SU-DHL-6 (cell line): Measurements from ENCODE around the gene IDS.

ENCODE experiments used
- H2AFZ ChIP-seq: fragments of 200-600 bp; sonication (generic); 2 replicates; pipeline ENCODE4 v1.6.1; 2014; ENCODE audit warnings: low read depth, mild to moderate bottlenecking, moderate library complexity, mixed read lengths, antibody characterized with exemption, low read length; ENCODE audit not compliant: severe bottlenecking
- H3F3A ChIP-seq: fragments of 200-600 bp; shearing (Covaris generic); 2 replicates; pipeline ENCODE4 v1.6.0; 2016; ENCODE audit warnings: antibody characterized with exemption, mild to moderate bottlenecking; ENCODE audit not compliant: insufficient read depth
- H3K27ac ChIP-seq: fragments of 200-600 bp; sonication (generic); 2 replicates; pipeline ENCODE4 v1.5.1; 2016; ENCODE audit warnings: low read depth, mild to moderate bottlenecking, low read length, moderate library complexity, mixed read lengths
- H3K27me3 ChIP-seq: fragments of 200-600 bp; sonication (generic), shearing (Covaris generic); 2 replicates; pipeline ENCODE4 v1.6.0; 2014; ENCODE audit warnings: mild to moderate bottlenecking, low read length
- H3K36me3 ChIP-seq: fragments of 200-600 bp; sonication (generic); 2 replicates; pipeline ENCODE4 v1.6.1; 2014; ENCODE audit warnings: mild to moderate bottlenecking, low read length, mixed read lengths
- H3K4me2 ChIP-seq: fragments of 300-600, 200-600 bp; shearing (Covaris generic), sonication (generic); 2 replicates; pipeline ENCODE4 v1.6.0; 2014; ENCODE audit warnings: low read length, low read depth, mild to moderate bottlenecking; ENCODE audit not compliant: poor library complexity, severe bottlenecking
- H3K4me3 ChIP-seq: fragments of 200-600 bp; sonication (generic); 2 replicates; pipeline ENCODE4 v1.5.1; 2014; ENCODE audit warnings: antibody characterized with exemption, low read length, mild to moderate bottlenecking, mixed read lengths; ENCODE audit not compliant: insufficient read depth, poor library complexity, severe bottlenecking
- H3K79me2 ChIP-seq: fragments of 200-600 bp; sonication (generic); 2 replicates; pipeline ENCODE4 v1.6.1; 2014; ENCODE audit warnings: mild to moderate bottlenecking, low read length, moderate library complexity; ENCODE audit not compliant: insufficient read depth
- H3K9ac ChIP-seq: fragments of 200-600 bp; sonication (generic); 2 replicates; pipeline ENCODE4 v1.7.0; 2014; ENCODE audit warnings: mild to moderate bottlenecking, low read length
- H3K9me2 ChIP-seq: fragments of 200-600 bp; sonication (generic); replicated peaks from 2 replicates; pipeline ENCODE4 v1.6.1; 2014; ENCODE audit warnings: low read length; ENCODE audit not compliant: insufficient read depth
- H3K9me3 ChIP-seq: fragments of 200-600 bp; sonication (generic); 2 replicates; pipeline ENCODE4 v1.6.1; 2014; ENCODE audit warnings: low read length, mixed read lengths; ENCODE audit not compliant: insufficient read depth
- H4K20me1 ChIP-seq: fragments of 200-600 bp; sonication (generic); 2 replicates; pipeline ENCODE4 v1.6.1; 2014; ENCODE audit warnings: low read depth, mild to moderate bottlenecking, antibody characterized with exemption, low read length, moderate library complexity, mixed read lengths
- CTCF ChIP-seq: fragments of 200-600 bp; sonication (generic); IDR thresholded peaks from one replicate; pipeline ENCODE4 v1.5.1; 2017; ENCODE audit warnings: antibody characterized with exemption, mild to moderate bottlenecking, low read length, moderate library complexity; ENCODE audit not compliant: insufficient read depth, poor library complexity, severe bottlenecking
- EZH2phosphoT487 ChIP-seq: fragments of 200-600 bp; sonication (generic), shearing (Covaris generic); conservative IDR thresholded peaks from 2 replicates; pipeline ENCODE4 v1.6.1; 2018; ENCODE audit warnings: mild to moderate bottlenecking, antibody characterized with exemption, low read length, moderate library complexity, mixed read lengths

IDS gene

GRCh38 chrX:149473092-149473491 is 32.0 kb downstream of the IDS start:
- Histone ChIP-seq H4K20me1 (no peaks in the 10 kb centered on the region), H3K27ac (no peak overlapping the region), H3K27me3 (no peaks in the 10 kb centered on the region), H3K9me2 (no peaks in the 10 kb centered on the region), H3K9me3 (no peaks in the 10 kb centered on the region), H3K9ac (no peak overlapping the region), H3K36me3 (no peaks in the 10 kb centered on the region), H3K4me3 (no peak overlapping the region), H2AFZ (no peak overlapping the region), H3K79me2 (no peaks in the 10 kb centered on the region), H3K4me2 (no peak overlapping the region), H3F3A (no peaks in the 10 kb centered on the region)
- TF ChIP-seq EZH2phosphoT487 (no peak), CTCF (no peak)

GRCh38 chrX:149472625-149473024 is 32.5 kb downstream of the IDS start:
- H3K4me3 ChIP-seq, result no peak overlapping the region
- no peak overlapping the region for H3K27ac ChIP-seq
- no peaks in the 10 kb centered on the region for H4K20me1 ChIP-seq
- no peaks in the 10 kb centered on the region for H3K36me3 ChIP-seq
- no peak overlapping the region for H3K9ac ChIP-seq
- TF ChIP-seq CTCF, result no peak
- no peak for TF ChIP-seq EZH2phosphoT487
- no peaks in the 10 kb centered on the region for H3K79me2 ChIP-seq
- no peaks in the 10 kb centered on the region for H3K9me3 ChIP-seq
- H3K4me2 ChIP-seq, result no peak overlapping the region
- no peaks in the 10 kb centered on the region for H3F3A ChIP-seq
- no peaks in the 10 kb centered on the region for H3K27me3 ChIP-seq
- H3K9me2 ChIP-seq, result no peaks in the 10 kb centered on the region
- no peak overlapping the region for H2AFZ ChIP-seq

- H3K36me3 ChIP-seq, result no peaks in the 10 kb centered on the region
Measured at GRCh38 chrX:149471397-149471796, 33.7 kb downstream of the IDS start.

More at GRCh38 chrX:149471397-149471796, 33.7 kb downstream of the IDS start:
- Histone ChIP-seq H2AFZ (no peak overlapping the region), H4K20me1 (no peaks in the 10 kb centered on the region), H3F3A (no peaks in the 10 kb centered on the region), H3K9ac (no peak overlapping the region), H3K27me3 (no peaks in the 10 kb centered on the region), H3K79me2 (no peaks in the 10 kb centered on the region), H3K27ac (no peak overlapping the region), H3K4me2 (no peak overlapping the region), H3K9me2 (no peaks in the 10 kb centered on the region), H3K4me3 (no peak overlapping the region), H3K9me3 (no peaks in the 10 kb centered on the region)
- TF ChIP-seq CTCF, result no peak
- TF ChIP-seq EZH2phosphoT487, result no peak
